K562 (cell line): ENCODE data around the gene GRWD1. TPM values are rescaled to one million over a fixed set of nuclear protein-coding genes. Genes with fewer than 3 reads are reported as not detected.

Source experiments
- ARID1B ChIP-seq: fragments of 450-650 bp; IDR thresholded peaks from 2 replicates; pipeline ENCODE4 v1.6.1; 2016; ENCODE audit warnings: antibody characterized with exemption, mild to moderate bottlenecking, inconsistent platforms
- DMBX1 ChIP-seq: fragments of 250-450 bp; sonication (Bioruptor Pico); IDR thresholded peaks from 2 replicates; pipeline ENCODE4 v1.8.0; 2022; ENCODE audit warnings: inconsistent platforms, mild to moderate bottlenecking, moderate library complexity, borderline replicate concordance
- DNMT1 ChIP-seq: fragments of 450-650 bp; IDR thresholded peaks from 2 replicates; pipeline ENCODE4 v1.6.1; 2016; ENCODE audit warnings: antibody characterized with exemption, mild to moderate bottlenecking
- FOXK2 ChIP-seq, 2 experiments: fragments of 450-650 bp; IDR thresholded peaks in 1 of 2; conservative IDR thresholded peaks in 1 of 2; 2 replicates each; pipeline ENCODE4 v1.6.1; 2016; ENCODE audit warnings: low read depth in 2 of 2, mild to moderate bottlenecking in 1 of 2
- FOXM1 ChIP-seq, 2 experiments: fragments of 450-650 bp in 1 of 2; sonication (generic) in 1 of 2; formaldehyde crosslinking in 1 of 2; IDR thresholded peaks; 2 replicates each; pipeline versions ENCODE4 v1.6.1 to v1.9.0; 2017 to 2022; ENCODE audit warnings: low read depth in 2 of 2, mild to moderate bottlenecking in 2 of 2, missing genetic modification reagents in 1 of 2, moderate library complexity in 1 of 2
- FOXP1 ChIP-seq: sonication (generic); formaldehyde crosslinking; IDR thresholded peaks from 2 replicates; pipeline ENCODE4 v1.8.0; 2022; ENCODE audit warnings: mild to moderate bottlenecking, missing genetic modification reagents
- HDAC2 ChIP-seq: fragments of 450-650 bp; IDR thresholded peaks from 2 replicates; pipeline ENCODE4 v1.6.1; 2016; ENCODE audit warnings: mild to moderate bottlenecking
- HES1 ChIP-seq: fragments of 450-650 bp; IDR thresholded peaks from 2 replicates; pipeline ENCODE4 v1.6.1; 2016; ENCODE audit warnings: low read depth, mild to moderate bottlenecking, moderate library complexity
- KAT7 ChIP-seq: sonication (generic); formaldehyde crosslinking; IDR thresholded peaks from 2 replicates; pipeline ENCODE4 v1.8.0; 2022; ENCODE audit warnings: missing genetic modification reagents, mild to moderate bottlenecking, borderline replicate concordance
- MBD2 ChIP-seq: sonication (generic); IDR thresholded peaks from 2 replicates; pipeline ENCODE4 v1.6.1; 2016; ENCODE audit warnings: low read depth, borderline replicate concordance
- SLC30A9 ChIP-seq: fragments of 250-450 bp; sonication (Bioruptor Pico); IDR thresholded peaks from 2 replicates; pipeline ENCODE4 v1.8.0; 2022; ENCODE audit warnings: mild to moderate bottlenecking, moderate library complexity
- SRSF3 ChIP-seq: fragments of 200-400 bp; formaldehyde crosslinking; IDR thresholded peaks from 2 replicates; pipeline ENCODE4 v1.6.1; 2016; ENCODE audit warnings: mild to moderate bottlenecking, low read length, moderate library complexity; ENCODE audit not compliant: insufficient read depth
- TAF9B ChIP-seq: fragments of 450-650 bp; IDR thresholded peaks from 2 replicates; pipeline ENCODE4 v1.6.1; 2018; ENCODE audit warnings: mild to moderate bottlenecking; ENCODE audit not compliant: partially characterized antibody
- ZNF644 ChIP-seq: fragments of 200-800 bp; sonication (Bioruptor generic); IDR thresholded peaks from 2 replicates; pipeline ENCODE4 v1.6.1; 2016; ENCODE audit warnings: low read depth, missing genetic modification characterization, missing compliant biosample characterization
- ZNF655 ChIP-seq: fragments of 250-450 bp; sonication (Bioruptor Pico); IDR thresholded peaks from 2 replicates; pipeline ENCODE4 v1.5.0; 2021
- ZNF75A ChIP-seq: fragments of 450-650 bp; formaldehyde crosslinking; IDR thresholded peaks from 2 replicates; pipeline ENCODE4 v1.4.0; 2020; ENCODE audit warnings: mild to moderate bottlenecking
- polyA plus RNA-seq, 8 experiments: library from polyadenylated mRNA; depleted of rRNA in 4 of 8; stranded (reverse) in 5 of 8; unstranded in 3 of 8; fragments of >200 nt; fragmentation: Nextera tagmentation in 2 of 8; fragmentation: Illumina TruSeq in 1 of 8; extraction: Ambion mirVana in 2 of 8; extraction: Trizol in 1 of 8; gene quantifications; 2 replicates each; pipeline versions ENCODE4 v1.2.1 to v1.2.3, GENCODE V29; 2011 to 2014; ENCODE audit warnings: inconsistent platforms in 1 of 8, missing spikeins in 1 of 8
- total RNA-seq, 7 experiments: library from RNA; depleted of rRNA in 6 of 7; stranded (reverse); fragments of >200 nt in 6 of 7; fragmentation: Illumina TruSeq in 2 of 7; extraction: Trizol in 2 of 7; gene quantifications; 2 replicates each; pipeline versions ENCODE4 v1.2.1 to v1.2.3, GENCODE V29; 2011 to 2021; ENCODE audit warnings: low replicate concordance in 1 of 7
- TF ChIP-seq, protein P1 (sequence below), 2 experiments: fragments of 150-350 bp in 1 of 2; IDR thresholded peaks; 2 replicates each; pipeline ENCODE4 v1.6.1; 2012 to 2016; ENCODE audit warnings: low read depth in 2 of 2, low read length in 2 of 2, mild to moderate bottlenecking in 1 of 2, moderate library complexity in 1 of 2
- TF ChIP-seq, protein P2 (sequence below): sonication (generic); formaldehyde crosslinking; IDR thresholded peaks from 2 replicates; pipeline ENCODE4 v1.8.1; 2022; ENCODE audit warnings: missing genetic modification reagents

Gene GRWD1
- total and polyA plus RNA-seq, 9 of the 15 experiments (the other 6 are each of a cell fraction or from before 2014, with no cell fraction given): 1.5 to 87.2 (median 24.5) TPM

DNA sequence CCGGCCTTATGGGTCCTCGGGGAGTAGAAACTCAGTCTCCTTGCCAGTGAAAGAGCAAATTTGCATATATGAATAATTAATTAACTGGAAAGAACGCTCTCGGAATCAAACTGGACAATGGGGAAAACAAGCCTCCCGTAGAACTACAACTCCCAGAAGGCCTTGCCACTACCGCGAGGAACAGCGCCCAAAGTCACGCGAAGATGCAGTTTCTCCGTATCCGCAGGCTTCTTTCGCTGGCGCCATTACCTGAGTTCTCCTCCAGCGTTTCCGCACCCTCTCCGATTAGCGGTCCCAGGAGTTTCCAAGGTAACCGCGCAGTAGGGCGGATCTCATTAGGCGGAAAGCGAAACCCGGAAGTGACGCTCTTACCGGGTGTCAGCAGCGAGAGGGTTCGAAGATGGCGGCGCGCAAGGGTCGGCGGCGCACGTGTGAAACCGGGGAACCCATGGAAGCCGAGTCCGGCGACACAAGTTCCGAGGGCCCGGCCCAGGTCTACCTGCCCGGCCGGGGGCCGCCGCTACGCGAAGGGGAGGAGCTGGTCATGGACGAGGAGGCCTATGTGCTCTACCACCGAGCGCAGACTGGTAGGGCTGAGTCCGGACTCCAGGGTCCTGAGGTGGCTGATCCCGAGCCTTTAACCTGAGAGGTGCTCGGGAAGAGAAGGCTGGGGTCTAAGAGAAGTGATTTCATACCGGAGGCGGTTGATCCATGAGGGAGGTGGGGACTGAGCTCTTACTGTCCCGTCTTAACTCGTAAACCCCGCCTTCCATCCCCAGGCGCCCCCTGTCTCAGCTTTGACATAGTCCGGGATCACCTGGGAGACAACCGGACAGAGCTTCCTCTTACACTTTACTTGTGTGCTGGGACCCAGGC, at the start of gene GRWD1 (continued):
- TF ChIP-seq SRSF3: no peak
- no peak for TF ChIP-seq SLC30A9 (CRISPR knock-in tag)
- peak; percentile 98 for TF ChIP-seq HDAC2
- no peak; the same call in 1 of the 2 replicates for TF ChIP-seq DNMT1
- TF ChIP-seq FOXM1 (IDR thresholded peaks at IDR 0.05; ENCODE audit: low read depth): no peak
- TF ChIP-seq FOXM1 (CRISPR knock-in tag; IDR thresholded peaks at IDR 0.05; ENCODE audit: low read depth): peak; percentile 86; the same call in 1 of the 2 replicates
- peak; percentile 96 for TF ChIP-seq KAT7 (CRISPR knock-in tag)
- TF ChIP-seq, protein P1, sequence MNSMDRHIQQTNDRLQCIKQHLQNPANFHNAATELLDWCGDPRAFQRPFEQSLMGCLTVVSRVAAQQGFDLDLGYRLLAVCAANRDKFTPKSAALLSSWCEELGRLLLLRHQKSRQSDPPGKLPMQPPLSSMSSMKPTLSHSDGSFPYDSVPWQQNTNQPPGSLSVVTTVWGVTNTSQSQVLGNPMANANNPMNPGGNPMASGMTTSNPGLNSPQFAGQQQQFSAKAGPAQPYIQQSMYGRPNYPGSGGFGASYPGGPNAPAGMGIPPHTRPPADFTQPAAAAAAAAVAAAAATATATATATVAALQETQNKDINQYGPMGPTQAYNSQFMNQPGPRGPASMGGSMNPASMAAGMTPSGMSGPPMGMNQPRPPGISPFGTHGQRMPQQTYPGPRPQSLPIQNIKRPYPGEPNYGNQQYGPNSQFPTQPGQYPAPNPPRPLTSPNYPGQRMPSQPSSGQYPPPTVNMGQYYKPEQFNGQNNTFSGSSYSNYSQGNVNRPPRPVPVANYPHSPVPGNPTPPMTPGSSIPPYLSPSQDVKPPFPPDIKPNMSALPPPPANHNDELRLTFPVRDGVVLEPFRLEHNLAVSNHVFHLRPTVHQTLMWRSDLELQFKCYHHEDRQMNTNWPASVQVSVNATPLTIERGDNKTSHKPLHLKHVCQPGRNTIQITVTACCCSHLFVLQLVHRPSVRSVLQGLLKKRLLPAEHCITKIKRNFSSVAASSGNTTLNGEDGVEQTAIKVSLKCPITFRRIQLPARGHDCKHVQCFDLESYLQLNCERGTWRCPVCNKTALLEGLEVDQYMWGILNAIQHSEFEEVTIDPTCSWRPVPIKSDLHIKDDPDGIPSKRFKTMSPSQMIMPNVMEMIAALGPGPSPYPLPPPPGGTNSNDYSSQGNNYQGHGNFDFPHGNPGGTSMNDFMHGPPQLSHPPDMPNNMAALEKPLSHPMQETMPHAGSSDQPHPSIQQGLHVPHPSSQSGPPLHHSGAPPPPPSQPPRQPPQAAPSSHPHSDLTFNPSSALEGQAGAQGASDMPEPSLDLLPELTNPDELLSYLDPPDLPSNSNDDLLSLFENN (IDR thresholded peaks at IDR 0.05; ENCODE audit: low read depth in 2 of 2, low read length in 2 of 2): peak in 1 of 2 experiments; percentile 51; a peak in 1 of 4 replicates
- TF ChIP-seq, protein P2, sequence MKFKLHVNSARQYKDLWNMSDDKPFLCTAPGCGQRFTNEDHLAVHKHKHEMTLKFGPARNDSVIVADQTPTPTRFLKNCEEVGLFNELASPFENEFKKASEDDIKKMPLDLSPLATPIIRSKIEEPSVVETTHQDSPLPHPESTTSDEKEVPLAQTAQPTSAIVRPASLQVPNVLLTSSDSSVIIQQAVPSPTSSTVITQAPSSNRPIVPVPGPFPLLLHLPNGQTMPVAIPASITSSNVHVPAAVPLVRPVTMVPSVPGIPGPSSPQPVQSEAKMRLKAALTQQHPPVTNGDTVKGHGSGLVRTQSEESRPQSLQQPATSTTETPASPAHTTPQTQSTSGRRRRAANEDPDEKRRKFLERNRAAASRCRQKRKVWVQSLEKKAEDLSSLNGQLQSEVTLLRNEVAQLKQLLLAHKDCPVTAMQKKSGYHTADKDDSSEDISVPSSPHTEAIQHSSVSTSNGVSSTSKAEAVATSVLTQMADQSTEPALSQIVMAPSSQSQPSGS (CRISPR knock-in tag): no peak
- TF ChIP-seq MBD2: peak; percentile 30; the same call in 1 of the 2 replicates
- no peak for TF ChIP-seq HES1
- TF ChIP-seq ZNF655 (CRISPR knock-in tag): no peak
- TF ChIP-seq FOXP1 (CRISPR knock-in tag): no peak; the same call in 1 of the 2 replicates
- TF ChIP-seq FOXK2 (conservative IDR thresholded peaks at IDR 0.05 in 1 of 2, IDR thresholded peaks at IDR 0.05 in 1 of 2; ENCODE audit: low read depth in 2 of 2): peak; percentile 79 to 82
- no peak for TF ChIP-seq ZNF644 (tag)
- TF ChIP-seq ARID1B: 0 out of 2 replicates have a peak, but pooled peaks have one; percentile 6
- no peak for TF ChIP-seq ZNF75A (CRISPR knock-in tag)
- no peak for TF ChIP-seq DMBX1
- peak; percentile 57 for TF ChIP-seq TAF9B
